Endothelial cell of umbilical vein (primary cell): Measurements from ENCODE around the gene EIF2A. TPM values are rescaled to one million over a fixed set of nuclear protein-coding genes. Genes with fewer than 3 reads are reported as not detected.

Experiments used
- BruUV-seq: library from RNA; stranded (reverse); fragments of 400-500 nt; replicated peaks from 2 replicates; lab custom pipeline; 2021; lab: Mats Ljungman, UMichigan
- CTCF ChIA-PET: fragments of 300-600, 350-600 bp; sonication (Branson Sonifier 250); formaldehyde crosslinking; loops from one replicate; lab custom pipeline; 2021; ENCODE audit warnings: antibody characterized with exemption, inconsistent platforms; lab: Charles Lee
- POLR2A ChIA-PET: fragments of 300-600, 350-600 bp; sonication (Branson Sonifier 250); formaldehyde crosslinking; loops from one replicate; lab custom pipeline; 2021; ENCODE audit warnings: antibody characterized with exemption, inconsistent platforms; lab: Charles Lee
- DNase-seq: peaks from one replicate; pipeline ENCODE4 v3.0.0-alpha.2; 2011; ENCODE audit warnings: low read depth, low spot score
- FAIRE-seq: peaks from 2 replicates; lab custom pipeline; 2011; peaks lifted over from hg19 to GRCh38; lab: Jason Lieb, UNC
- H2AFZ ChIP-seq: 2 replicates; pipeline ENCODE4 v1.6.0; 2012; ENCODE audit warnings: low read depth, low read length, control low read depth, inconsistent platforms
- H3K27ac ChIP-seq: 2 replicates; pipeline ENCODE4 v1.5.1; 2011; ENCODE audit warnings: low read depth, mild to moderate bottlenecking, control low read depth, low read length, moderate library complexity; ENCODE audit not compliant: insufficient read depth
- H3K27me3 ChIP-seq, 2 experiments: 2 replicates each; pipeline versions ENCODE4 v1.6.0 to v1.6.1; 2011; ENCODE audit warnings: low read length in 2 of 2, mixed read lengths in 1 of 2; ENCODE audit not compliant: control insufficient read depth in 2 of 2, insufficient read depth in 2 of 2
- H3K36me3 ChIP-seq, 2 experiments: 2 replicates in 1 of 2; 3 replicates in 1 of 2; pipeline ENCODE4 v1.5.1; 2011; ENCODE audit warnings: low read length in 2 of 2, mild to moderate bottlenecking in 1 of 2, moderate library complexity in 1 of 2; ENCODE audit not compliant: control insufficient read depth in 2 of 2, insufficient read depth in 2 of 2; ENCODE audit errors: extremely low read depth in 1 of 2
- H3K4me1 ChIP-seq: 3 replicates; pipeline ENCODE4 v1.5.1; 2011; ENCODE audit warnings: mild to moderate bottlenecking, low read length; ENCODE audit not compliant: control insufficient read depth, insufficient read depth; ENCODE audit errors: extremely low read depth
- H3K4me2 ChIP-seq: 2 replicates; pipeline ENCODE4 v1.6.1; 2011; ENCODE audit warnings: low read length, control low read depth, mixed read lengths; ENCODE audit not compliant: insufficient read depth
- H3K4me3 ChIP-seq, 3 experiments: fragments of 200-600 bp in 1 of 3; sonication (generic), shearing (Covaris generic) in 1 of 3; replicated peaks in 1 of 3; 2 replicates each; pipeline ENCODE4 v1.5.1; 2011 to 2016; ENCODE audit warnings: control low read depth in 3 of 3, low read length in 3 of 3, mild to moderate bottlenecking in 2 of 3, inconsistent platforms in 1 of 3, low read depth in 1 of 3, moderate library complexity in 1 of 3; ENCODE audit not compliant: insufficient read depth in 1 of 3
- H3K79me2 ChIP-seq: 2 replicates; pipeline ENCODE4 v1.6.0; 2012; ENCODE audit warnings: low read length, inconsistent platforms; ENCODE audit not compliant: control insufficient read depth, insufficient read depth
- H3K9ac ChIP-seq: replicated peaks from 2 replicates; pipeline ENCODE3; 2011; ENCODE audit warnings: low read length, control low read depth; ENCODE audit not compliant: insufficient read depth; ENCODE audit errors: extremely low read depth
- H3K9me1 ChIP-seq: replicated peaks from 3 replicates; pipeline ENCODE4 v1.6.0; 2011; ENCODE audit warnings: mild to moderate bottlenecking, low read length; ENCODE audit not compliant: control insufficient read depth, insufficient read depth; ENCODE audit errors: extremely low read depth
- H3K9me3 ChIP-seq: replicated peaks from 2 replicates; pipeline ENCODE4 v1.5.1; 2012; ENCODE audit warnings: low read length, inconsistent platforms; ENCODE audit not compliant: control insufficient read depth, insufficient read depth
- H4K20me1 ChIP-seq: replicated peaks from 2 replicates; pipeline ENCODE3; 2011; ENCODE audit warnings: mild to moderate bottlenecking, low read length; ENCODE audit not compliant: control insufficient read depth, insufficient read depth; ENCODE audit errors: extremely low read depth
- EZH2 ChIP-seq: IDR thresholded peaks from 2 replicates; pipeline ENCODE4 v1.6.1; 2012; ENCODE audit warnings: borderline replicate concordance, low read depth, mild to moderate bottlenecking, moderate library complexity, low read length, inconsistent platforms; ENCODE audit not compliant: severe bottlenecking
- FOS ChIP-seq: IDR thresholded peaks from 2 replicates; pipeline ENCODE4 v1.6.1; 2011; ENCODE audit warnings: mild to moderate bottlenecking, low read length, moderate library complexity, borderline replicate concordance; ENCODE audit not compliant: insufficient read depth
- GATA2 ChIP-seq: IDR thresholded peaks from 2 replicates; pipeline ENCODE4 v1.7.0; 2011; ENCODE audit warnings: low read depth, mild to moderate bottlenecking, moderate library complexity, mixed read lengths, low read length; ENCODE audit not compliant: insufficient read length, insufficient read depth
- JUN ChIP-seq: IDR thresholded peaks from 2 replicates; pipeline ENCODE4 v1.6.1; 2011; ENCODE audit warnings: borderline replicate concordance, low read depth; ENCODE audit not compliant: insufficient read length, insufficient read depth
- MYC ChIP-seq: IDR thresholded peaks from one replicate; pipeline ENCODE4 v1.6.1; 2011; ENCODE audit warnings: mild to moderate bottlenecking, low read depth, low read length
- POLR2A ChIP-seq: IDR thresholded peaks from 2 replicates; pipeline ENCODE4 v1.6.1; 2012; ENCODE audit warnings: low read depth, mild to moderate bottlenecking, control low read depth, low read length
- POLR2AphosphoS5 ChIP-seq: IDR thresholded peaks from 2 replicates; pipeline ENCODE4 v1.6.1; 2012; ENCODE audit warnings: low read depth, mild to moderate bottlenecking, control low read depth, low read length, moderate library complexity; ENCODE audit not compliant: insufficient read depth
- dilution Hi-C: fragments of 300-500 bp; cut with MboI; formaldehyde crosslinking; loops from one replicate; pipeline ENCODE4 v1.15.0; 2019; ENCODE audit warnings: low sequenced_read_pairs; ENCODE audit not compliant: extremely low pct_ligation_motif_present
- intact Hi-C: fragments of 100-400 bp; cut with micrococcal nuclease; formaldehyde crosslinking; loops from one replicate; pipeline ENCODE4 v1.10.0; 2022
- polyA plus RNA-seq, 4 experiments: library from polyadenylated mRNA; depleted of rRNA in 3 of 4; stranded (reverse) in 3 of 4; unstranded in 1 of 4; fragments of >200 nt; gene quantifications; 2 replicates each; pipeline versions ENCODE4 v1.2.1 to v1.2.3, GENCODE V29; 2011 to 2012; ENCODE audit warnings: missing spikeins in 1 of 4
- total RNA-seq: library from RNA; stranded (reverse); gene quantifications from 2 replicates; pipeline ENCODE4 v1.2.3, GENCODE V29; 2021
- TF ChIP-seq, protein P1 (sequence below): IDR thresholded peaks from 2 replicates; pipeline ENCODE4 v1.6.1; 2011; ENCODE audit not compliant: insufficient read depth, insufficient read length
- TF ChIP-seq, protein P2 (sequence below), 2 donors: IDR thresholded peaks; 1 replicate in 1 of 2; 2 replicates in 1 of 2; pipeline ENCODE4 v1.5.1; 2011; ENCODE audit warnings: low read length in 2 of 2, mild to moderate bottlenecking in 2 of 2, moderate library complexity in 2 of 2, control low read depth in 1 of 2, inconsistent platforms in 1 of 2, low read depth in 1 of 2; ENCODE audit not compliant: insufficient read depth in 1 of 2; ENCODE audit errors: extremely low read depth in 1 of 2

Gene EIF2A
- total and polyA plus RNA-seq, 2 donors (not counting 3 experiments of a cell fraction or from before 2014, with no cell fraction given) = 85.2 to 97.6 TPM

DNA sequence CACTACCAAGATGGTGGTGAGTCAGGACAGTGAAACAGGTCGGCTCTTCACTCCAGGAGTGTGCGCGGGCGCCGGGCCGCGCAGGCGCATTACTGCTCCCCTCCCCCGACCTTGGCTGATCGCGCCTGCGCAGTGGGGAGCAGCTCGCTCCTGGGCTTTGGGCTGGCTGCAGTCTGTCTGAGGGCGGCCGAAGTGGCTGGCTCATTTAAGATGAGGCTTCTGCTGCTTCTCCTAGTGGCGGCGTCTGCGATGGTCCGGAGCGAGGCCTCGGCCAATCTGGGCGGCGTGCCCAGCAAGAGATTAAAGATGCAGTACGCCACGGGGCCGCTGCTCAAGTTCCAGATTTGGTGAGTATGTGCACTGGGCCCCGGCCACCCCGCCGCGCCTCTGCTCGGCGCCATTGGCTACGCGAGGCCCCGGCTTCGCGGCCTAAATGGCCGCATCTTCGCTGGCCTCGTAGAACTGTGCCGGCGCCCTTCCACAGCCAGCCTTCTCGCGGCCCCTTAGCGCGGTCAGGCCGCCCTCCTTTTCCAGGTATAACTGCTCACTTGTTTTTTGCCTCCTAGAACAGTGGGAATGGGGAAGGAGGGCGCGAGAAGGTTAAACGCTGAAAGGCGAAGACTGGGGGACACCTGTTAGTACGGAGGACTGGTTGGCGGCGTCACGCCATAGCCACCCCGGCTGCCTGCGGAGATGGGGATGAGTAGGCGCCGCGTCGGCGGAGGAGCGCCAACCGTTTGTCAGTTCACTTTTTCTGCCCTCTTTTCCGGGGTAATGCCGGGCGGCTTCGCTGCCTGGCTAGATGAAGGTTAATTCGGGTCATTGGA, 56.8 kb downstream of the EIF2A start, which contains the start of gene SELENOT:
SELENOT (plus strand) TSS at position 169 of the 827 bp plus-strand sequence; CDS start at position 211, 42 bp downstream.
- H3K9me3 ChIP-seq = no peaks in the 10 kb centered on the region
- peak within 1 kb of the TSS; percentile 23 for H2AFZ ChIP-seq
- dilution Hi-C loops (no loop called here), intact Hi-C loops (loop anchor here (1.0 to 5.0 kb wide), 7 partner anchors 10 to 636 kb away; partner anchors contain the start of genes EIF2A, ERICH6, MED12L and SERP1)
- peak within 1 kb of the TSS; percentile 82 for H3K9ac ChIP-seq
- peak within 1 kb of the TSS; percentile 89 for H3K4me2 ChIP-seq
- peaks cover 1% of the 10 kb centered on the region for H4K20me1 ChIP-seq
- peak; percentile 89 for FAIRE-seq
- peaks cover 31% of the 10 kb centered on the region for H3K4me1 ChIP-seq
- H3K9me1 ChIP-seq = no peaks in the 10 kb centered on the region
- H3K27ac ChIP-seq = peak within 1 kb of the TSS; percentile 81
- peak within 1 kb of the TSS; percentile 67 to 72 (median 72) for H3K4me3 ChIP-seq
- H3K79me2 ChIP-seq = peaks cover 48% of the 10 kb centered on the region
- POLR2A ChIA-PET = interaction anchor here (0.6 to 1.0 kb wide), 5 partner anchors 9 to 235 kb away, joined by 3 to 6 read pairs (median 4); partner anchors contain the start of genes ERICH6 and SIAH2
- TF ChIP-seq GATA2 = no peak
- no peak for TF ChIP-seq EZH2
- TF ChIP-seq, protein P1, sequence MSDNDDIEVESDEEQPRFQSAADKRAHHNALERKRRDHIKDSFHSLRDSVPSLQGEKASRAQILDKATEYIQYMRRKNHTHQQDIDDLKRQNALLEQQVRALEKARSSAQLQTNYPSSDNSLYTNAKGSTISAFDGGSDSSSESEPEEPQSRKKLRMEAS = no peak
- TF ChIP-seq FOS = no peak
- TF ChIP-seq, protein P2, sequence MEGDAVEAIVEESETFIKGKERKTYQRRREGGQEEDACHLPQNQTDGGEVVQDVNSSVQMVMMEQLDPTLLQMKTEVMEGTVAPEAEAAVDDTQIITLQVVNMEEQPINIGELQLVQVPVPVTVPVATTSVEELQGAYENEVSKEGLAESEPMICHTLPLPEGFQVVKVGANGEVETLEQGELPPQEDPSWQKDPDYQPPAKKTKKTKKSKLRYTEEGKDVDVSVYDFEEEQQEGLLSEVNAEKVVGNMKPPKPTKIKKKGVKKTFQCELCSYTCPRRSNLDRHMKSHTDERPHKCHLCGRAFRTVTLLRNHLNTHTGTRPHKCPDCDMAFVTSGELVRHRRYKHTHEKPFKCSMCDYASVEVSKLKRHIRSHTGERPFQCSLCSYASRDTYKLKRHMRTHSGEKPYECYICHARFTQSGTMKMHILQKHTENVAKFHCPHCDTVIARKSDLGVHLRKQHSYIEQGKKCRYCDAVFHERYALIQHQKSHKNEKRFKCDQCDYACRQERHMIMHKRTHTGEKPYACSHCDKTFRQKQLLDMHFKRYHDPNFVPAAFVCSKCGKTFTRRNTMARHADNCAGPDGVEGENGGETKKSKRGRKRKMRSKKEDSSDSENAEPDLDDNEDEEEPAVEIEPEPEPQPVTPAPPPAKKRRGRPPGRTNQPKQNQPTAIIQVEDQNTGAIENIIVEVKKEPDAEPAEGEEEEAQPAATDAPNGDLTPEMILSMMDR (IDR thresholded peaks at IDR 0.05; ENCODE audit: extremely low read depth in 1 of 2, insufficient read depth in 1 of 2, low read depth in 1 of 2, low read length in 2 of 2) = peak; percentile 14 to 30
- peak; percentile 98 for TF ChIP-seq POLR2A
- TF ChIP-seq MYC = no peak
- peak; percentile 96 for TF ChIP-seq POLR2AphosphoS5
- no peak for TF ChIP-seq JUN
- TSS peak; percentile 51 for BruUV-seq
- DNase-seq = peak; percentile 99
- no peaks in the 10 kb centered on the region for H3K27me3 ChIP-seq
- CTCF ChIA-PET = interaction anchor here (0.7 to 1.7 kb wide), 6 partner anchors 9 to 419 kb away, joined by 3 to 7 read pairs (median 4); partner anchors contain the start of gene SIAH2
- no peaks in the 10 kb centered on the region for H3K36me3 ChIP-seq
